ENCODE measurements around the gene ZNF786. TPM values are rescaled to one million over a fixed set of nuclear protein-coding genes. Genes with fewer than 3 reads are reported as not detected.

ZNF786 gene
- total and polyA plus RNA-seq, 9 of the 15 experiments (the other 6 are each of a cell fraction or from before 2014, with no cell fraction given), result 0.31 to 5.4 (median 3.0) TPM

GRCh38 chr7:149028346-149029109 lies 62.0 kb downstream of the ZNF786 start, which contains the start of gene PDIA4 (continued):
- peak; percentile 94 for TF ChIP-seq MXI1 (IDR thresholded peaks at IDR 0.05; ENCODE audit: low read depth, low read length)
- peak; percentile 57; the same call in 1 of the 2 replicates for TF ChIP-seq ZNF133 (CRISPR knock-in tag; IDR thresholded peaks at IDR 0.05)
- TF ChIP-seq BRD4 (IDR thresholded peaks at IDR 0.05), result peak; percentile 38
- TF ChIP-seq KDM2B (CRISPR knock-in tag; IDR thresholded peaks at IDR 0.05), result peak; percentile 76; the same call in 1 of the 2 replicates
- TF ChIP-seq RBM34 (IDR thresholded peaks at IDR 0.05; ENCODE audit: borderline replicate concordance, insufficient read depth, low read length), result peak; percentile 99
- TF ChIP-seq TCF7 (IDR thresholded peaks at IDR 0.05; ENCODE audit: borderline replicate concordance), result peak; percentile 93
- TF ChIP-seq, protein P1, sequence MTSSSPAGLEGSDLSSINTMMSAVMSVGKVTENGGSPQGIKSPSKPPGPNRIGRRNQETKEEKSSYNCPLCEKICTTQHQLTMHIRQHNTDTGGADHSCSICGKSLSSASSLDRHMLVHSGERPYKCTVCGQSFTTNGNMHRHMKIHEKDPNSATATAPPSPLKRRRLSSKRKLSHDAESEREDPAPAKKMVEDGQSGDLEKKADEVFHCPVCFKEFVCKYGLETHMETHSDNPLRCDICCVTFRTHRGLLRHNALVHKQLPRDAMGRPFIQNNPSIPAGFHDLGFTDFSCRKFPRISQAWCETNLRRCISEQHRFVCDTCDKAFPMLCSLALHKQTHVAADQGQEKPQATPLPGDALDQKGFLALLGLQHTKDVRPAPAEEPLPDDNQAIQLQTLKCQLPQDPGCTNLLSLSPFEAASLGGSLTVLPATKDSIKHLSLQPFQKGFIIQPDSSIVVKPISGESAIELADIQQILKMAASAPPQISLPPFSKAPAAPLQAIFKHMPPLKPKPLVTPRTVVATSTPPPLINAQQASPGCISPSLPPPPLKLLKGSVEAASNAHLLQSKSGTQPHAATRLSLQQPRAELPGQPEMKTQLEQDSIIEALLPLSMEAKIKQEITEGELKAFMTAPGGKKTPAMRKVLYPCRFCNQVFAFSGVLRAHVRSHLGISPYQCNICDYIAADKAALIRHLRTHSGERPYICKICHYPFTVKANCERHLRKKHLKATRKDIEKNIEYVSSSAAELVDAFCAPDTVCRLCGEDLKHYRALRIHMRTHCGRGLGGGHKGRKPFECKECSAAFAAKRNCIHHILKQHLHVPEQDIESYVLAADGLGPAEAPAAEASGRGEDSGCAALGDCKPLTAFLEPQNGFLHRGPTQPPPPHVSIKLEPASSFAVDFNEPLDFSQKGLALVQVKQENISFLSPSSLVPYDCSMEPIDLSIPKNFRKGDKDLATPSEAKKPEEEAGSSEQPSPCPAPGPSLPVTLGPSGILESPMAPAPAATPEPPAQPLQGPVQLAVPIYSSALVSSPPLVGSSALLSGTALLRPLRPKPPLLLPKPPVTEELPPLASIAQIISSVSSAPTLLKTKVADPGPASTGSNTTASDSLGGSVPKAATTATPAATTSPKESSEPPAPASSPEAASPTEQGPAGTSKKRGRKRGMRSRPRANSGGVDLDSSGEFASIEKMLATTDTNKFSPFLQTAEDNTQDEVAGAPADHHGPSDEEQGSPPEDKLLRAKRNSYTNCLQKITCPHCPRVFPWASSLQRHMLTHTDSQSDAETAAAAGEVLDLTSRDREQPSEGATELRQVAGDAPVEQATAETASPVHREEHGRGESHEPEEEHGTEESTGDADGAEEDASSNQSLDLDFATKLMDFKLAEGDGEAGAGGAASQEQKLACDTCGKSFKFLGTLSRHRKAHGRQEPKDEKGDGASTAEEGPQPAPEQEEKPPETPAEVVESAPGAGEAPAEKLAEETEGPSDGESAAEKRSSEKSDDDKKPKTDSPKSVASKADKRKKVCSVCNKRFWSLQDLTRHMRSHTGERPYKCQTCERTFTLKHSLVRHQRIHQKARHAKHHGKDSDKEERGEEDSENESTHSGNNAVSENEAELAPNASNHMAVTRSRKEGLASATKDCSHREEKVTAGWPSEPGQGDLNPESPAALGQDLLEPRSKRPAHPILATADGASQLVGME (CRISPR knock-in tag; IDR thresholded peaks at IDR 0.05), result peak; percentile 86; the same call in 1 of the 2 replicates
- peak; percentile 60 for TF ChIP-seq ZBTB7A (IDR thresholded peaks at IDR 0.05; ENCODE audit: borderline replicate concordance, control insufficient read depth, low read depth, low read length)
- peak; percentile 65 for TF ChIP-seq HCFC1 (IDR thresholded peaks at IDR 0.05; ENCODE audit: low read depth, low read length)
- TF ChIP-seq ZNF274 (IDR thresholded peaks at IDR 0.05; ENCODE audit: borderline replicate concordance, low read depth, low read length), result 0 out of 2 replicates have a peak, but pooled peaks have one; percentile 12
- TF ChIP-seq, protein P2, sequence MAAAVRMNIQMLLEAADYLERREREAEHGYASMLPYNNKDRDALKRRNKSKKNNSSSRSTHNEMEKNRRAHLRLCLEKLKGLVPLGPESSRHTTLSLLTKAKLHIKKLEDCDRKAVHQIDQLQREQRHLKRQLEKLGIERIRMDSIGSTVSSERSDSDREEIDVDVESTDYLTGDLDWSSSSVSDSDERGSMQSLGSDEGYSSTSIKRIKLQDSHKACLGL (CRISPR knock-in tag; IDR thresholded peaks at IDR 0.05; ENCODE audit: borderline replicate concordance, poor library complexity, severe bottlenecking), result peak; percentile 39
- TF ChIP-seq E2F1 (CRISPR knock-in tag; IDR thresholded peaks at IDR 0.05), result peak; percentile 90
- TF ChIP-seq LARP7 (IDR thresholded peaks at IDR 0.05), result no peak
- no peak; the same call in 1 of the 2 replicates for TF ChIP-seq IRF1 (CRISPR knock-in tag; IDR thresholded peaks at IDR 0.05; ENCODE audit: borderline replicate concordance)
- no peak for TF ChIP-seq ZNF668 (CRISPR knock-in tag; IDR thresholded peaks at IDR 0.05)
- no peak for TF ChIP-seq BRF2 (IDR thresholded peaks at IDR 0.05; ENCODE audit: borderline replicate concordance, insufficient read depth, insufficient read length)
- TF ChIP-seq KHSRP (IDR thresholded peaks at IDR 0.05), result no peak
- peak; percentile 33; the same call in 1 of the 2 replicates for TF ChIP-seq CC2D1A (IDR thresholded peaks at IDR 0.05)
